Kidney epithelial cell (primary cell): Measurements from ENCODE around the gene ISM2. TPM values are rescaled to one million over a fixed set of nuclear protein-coding genes. Genes with fewer than 3 reads are reported as not detected.

Experiments
- DNase-seq: peaks from one replicate; pipeline ENCODE4 v3.0.0-alpha.2; 2010; ENCODE audit warnings: low read depth
- H3K27me3 ChIP-seq: 2 replicates; pipeline ENCODE4 v1.6.0; 2011; ENCODE audit warnings: low read length; ENCODE audit not compliant: control insufficient read depth, insufficient read depth
- H3K36me3 ChIP-seq: 2 replicates; pipeline ENCODE4 v1.5.1; 2011; ENCODE audit warnings: low read length; ENCODE audit not compliant: control insufficient read depth, insufficient read depth
- H3K4me3 ChIP-seq: 2 replicates; pipeline ENCODE4 v1.5.1; 2011; ENCODE audit warnings: low read depth, mild to moderate bottlenecking, control low read depth, low read length
- total RNA-seq: library from RNA; depleted of rRNA; stranded (reverse); fragments of >200 nt; gene quantifications from 2 replicates; pipeline ENCODE4 v1.2.3, GENCODE V29; 2015
- TF ChIP-seq, protein P1 (sequence below): IDR thresholded peaks from 2 replicates; pipeline ENCODE4 v1.5.1; 2011; ENCODE audit warnings: mild to moderate bottlenecking, moderate library complexity, low read length, control low read depth, inconsistent platforms; ENCODE audit not compliant: insufficient read depth, poor library complexity, severe bottlenecking

The ISM2 gene
- total RNA-seq, 1 donor from 2014 or later, result 0.13 TPM

DNA sequence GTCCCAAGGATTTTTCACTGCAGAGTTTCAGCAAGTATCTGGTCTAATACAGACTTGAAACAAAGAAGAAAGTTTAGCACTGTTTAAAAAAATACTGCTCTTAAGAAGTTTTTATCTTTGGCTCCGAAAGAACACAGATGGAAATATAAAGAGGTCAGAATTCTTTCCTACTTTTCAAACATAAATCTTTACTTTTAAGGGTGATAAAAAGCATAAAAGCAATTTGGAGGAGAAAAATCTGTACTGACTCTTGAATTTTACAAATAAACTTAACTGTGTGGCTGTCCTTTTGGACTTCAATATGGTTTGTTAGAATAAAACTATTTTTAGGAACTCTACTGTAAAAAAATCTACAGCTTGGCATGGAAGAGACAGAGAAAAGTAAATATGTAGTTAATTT lies 27.6 kb upstream of the ISM2 start:
- Histone ChIP-seq H3K4me3 (no peak overlapping the region), H3K27me3 (no peaks in the 10 kb centered on the region), H3K36me3 (no peaks in the 10 kb centered on the region)
- no peak for DNase-seq
- TF ChIP-seq, protein P1, sequence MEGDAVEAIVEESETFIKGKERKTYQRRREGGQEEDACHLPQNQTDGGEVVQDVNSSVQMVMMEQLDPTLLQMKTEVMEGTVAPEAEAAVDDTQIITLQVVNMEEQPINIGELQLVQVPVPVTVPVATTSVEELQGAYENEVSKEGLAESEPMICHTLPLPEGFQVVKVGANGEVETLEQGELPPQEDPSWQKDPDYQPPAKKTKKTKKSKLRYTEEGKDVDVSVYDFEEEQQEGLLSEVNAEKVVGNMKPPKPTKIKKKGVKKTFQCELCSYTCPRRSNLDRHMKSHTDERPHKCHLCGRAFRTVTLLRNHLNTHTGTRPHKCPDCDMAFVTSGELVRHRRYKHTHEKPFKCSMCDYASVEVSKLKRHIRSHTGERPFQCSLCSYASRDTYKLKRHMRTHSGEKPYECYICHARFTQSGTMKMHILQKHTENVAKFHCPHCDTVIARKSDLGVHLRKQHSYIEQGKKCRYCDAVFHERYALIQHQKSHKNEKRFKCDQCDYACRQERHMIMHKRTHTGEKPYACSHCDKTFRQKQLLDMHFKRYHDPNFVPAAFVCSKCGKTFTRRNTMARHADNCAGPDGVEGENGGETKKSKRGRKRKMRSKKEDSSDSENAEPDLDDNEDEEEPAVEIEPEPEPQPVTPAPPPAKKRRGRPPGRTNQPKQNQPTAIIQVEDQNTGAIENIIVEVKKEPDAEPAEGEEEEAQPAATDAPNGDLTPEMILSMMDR, result no peak

DNA sequence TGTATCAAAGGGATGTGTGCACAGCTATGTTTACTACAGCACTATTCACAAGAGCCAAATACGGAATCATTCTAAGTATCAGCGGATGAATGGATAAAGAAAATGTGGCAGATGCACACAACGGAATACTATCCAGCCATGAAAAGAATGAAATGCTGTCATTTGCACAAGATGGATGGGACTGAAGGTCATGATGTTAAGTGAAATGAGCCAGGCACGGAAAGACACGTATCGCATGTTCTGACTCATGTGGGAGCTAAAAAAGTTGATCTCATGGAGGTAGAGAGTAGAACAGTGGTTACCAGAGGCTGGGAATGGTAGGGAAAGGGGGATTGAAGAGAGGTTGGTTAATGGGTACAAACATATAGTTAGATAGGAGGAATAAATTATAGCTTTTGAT lies 25.9 kb upstream of the ISM2 start:
- TF ChIP-seq, protein P1, result no peak
- peaks cover under 1% of the 10 kb centered on the region for H3K36me3 ChIP-seq
- no peak overlapping the region for H3K4me3 ChIP-seq
- no peaks in the 10 kb centered on the region for H3K27me3 ChIP-seq
- no peak for DNase-seq

DNA sequence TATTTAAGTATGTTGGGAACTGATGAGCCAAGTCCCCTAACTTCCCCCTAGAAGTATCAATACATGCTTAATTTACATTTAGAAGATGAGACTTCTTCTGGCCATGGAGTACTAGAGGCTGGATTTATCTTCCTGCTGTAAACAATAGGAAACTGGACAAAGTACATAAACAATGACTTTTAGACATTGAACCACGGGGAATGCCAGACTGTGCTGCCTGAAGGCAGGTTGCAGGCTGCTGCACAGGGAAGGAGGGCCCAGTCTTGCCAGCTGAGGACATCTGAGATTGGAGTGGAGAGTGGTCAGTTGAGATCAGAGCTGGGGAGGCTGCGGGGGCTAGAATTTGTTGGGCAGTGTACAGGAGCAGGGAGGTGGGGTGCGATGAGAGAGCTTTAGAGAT lies 24.5 kb upstream of the ISM2 start:
- TF ChIP-seq, protein P1, result no peak
- Histone ChIP-seq H3K4me3 (no peak overlapping the region), H3K27me3 (no peaks in the 10 kb centered on the region), H3K36me3 (peaks cover 2% of the 10 kb centered on the region)
- DNase-seq, result no peak

DNA sequence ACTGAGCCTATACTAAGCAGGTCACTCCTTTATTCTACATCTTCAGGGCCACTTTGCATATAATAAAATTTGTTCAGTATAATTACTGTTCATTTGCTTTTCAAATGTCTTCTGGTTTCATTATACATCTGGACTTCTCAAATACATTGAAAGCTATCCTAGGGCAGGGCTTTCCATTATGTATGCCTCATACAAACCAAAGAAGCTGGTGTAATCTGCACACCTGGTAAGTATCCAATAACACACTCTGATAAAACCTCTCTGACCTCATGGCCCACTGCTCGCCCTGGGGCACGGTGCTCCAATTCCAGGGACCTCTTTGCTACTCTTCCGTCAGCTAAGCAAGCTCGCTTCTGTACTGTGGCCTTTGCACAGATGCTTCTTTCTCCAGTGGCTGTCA lies 21.9 kb upstream of the ISM2 start:
- Histone ChIP-seq H3K36me3 (peaks cover 2% of the 10 kb centered on the region), H3K4me3 (no peak overlapping the region), H3K27me3 (no peaks in the 10 kb centered on the region)
- TF ChIP-seq, protein P1, result no peak
- DNase-seq, result no peak

DNA sequence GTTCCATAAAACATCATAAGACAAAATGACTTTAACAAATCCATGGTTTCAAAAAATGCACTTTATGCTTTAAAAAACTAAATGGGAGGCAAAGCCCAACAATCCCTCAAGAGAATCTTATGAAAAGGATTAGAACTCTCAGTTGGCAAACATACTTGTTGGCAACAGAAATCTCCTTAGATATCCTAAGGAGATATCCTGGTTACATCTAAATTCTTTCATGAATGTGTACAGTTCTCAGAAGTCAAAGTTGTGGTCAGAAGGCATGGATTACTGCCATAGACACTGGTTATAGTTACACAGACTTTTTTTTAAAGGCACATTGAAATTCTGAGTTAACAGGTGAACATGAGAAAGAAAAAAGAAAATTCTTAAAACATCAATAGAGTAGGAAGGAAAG lies 17.5 kb upstream of the ISM2 start:
- H3K27me3 ChIP-seq, result no peaks in the 10 kb centered on the region
- peaks cover 2% of the 10 kb centered on the region for H3K36me3 ChIP-seq
- no peak for DNase-seq
- H3K4me3 ChIP-seq, result no peak overlapping the region
- TF ChIP-seq, protein P1, result no peak

DNA sequence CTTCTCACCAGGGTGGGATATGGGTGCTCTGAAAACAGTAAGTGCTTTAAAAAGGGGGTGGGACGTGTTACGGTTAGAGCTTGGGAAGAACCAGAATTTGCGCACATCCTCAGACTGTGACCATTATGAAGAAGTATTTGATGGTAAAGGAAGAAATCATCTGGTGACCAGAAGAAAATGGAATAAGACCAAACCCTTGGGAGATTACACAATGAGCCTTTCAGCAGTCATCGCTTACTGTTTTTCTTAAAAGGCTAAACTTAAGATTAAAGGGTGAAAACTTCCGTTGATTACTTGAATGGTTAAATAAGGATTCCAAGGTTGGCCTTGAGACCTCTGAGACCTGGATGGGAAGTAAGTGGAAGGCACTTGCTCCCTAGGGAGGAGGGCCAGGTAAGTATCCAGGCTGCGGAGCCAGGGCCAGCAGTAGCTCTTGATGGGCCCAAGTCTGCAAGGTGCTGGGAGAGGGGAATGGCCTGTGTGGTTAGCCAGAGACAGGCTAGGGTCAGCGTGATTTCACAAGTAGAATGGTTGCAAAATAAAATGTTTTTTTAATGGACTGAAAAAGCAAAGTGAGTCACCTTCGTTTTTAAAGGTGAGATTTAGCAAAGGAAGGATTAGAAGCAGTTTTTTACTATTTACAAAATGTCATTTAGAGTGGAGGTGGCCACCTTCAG lies 13.0 kb upstream of the ISM2 start:
- no peak for DNase-seq
- TF ChIP-seq, protein P1, result no peak
- H3K36me3 ChIP-seq, result no peaks in the 10 kb centered on the region

More for the DNA sequence above, 13.0 kb upstream of the ISM2 start:
- Histone ChIP-seq H3K27me3 (no peaks in the 10 kb centered on the region), H3K4me3 (no peak overlapping the region)
